NCI-H1417 (cell line): Measurements from ENCODE around the gene ENOX1.

ENCODE experiments used
- DNase-seq, 3 experiments: peaks; one replicate each; lab custom pipeline; 2025; lab: John Stamatoyannopoulos, UW

Gene ENOX1

GRCh38 chr13:43315522-43315921 is 471.2 kb downstream of the ENOX1 start:
- DNase-seq = no peak

GRCh38 chr13:43309311-43309710 is 477.5 kb downstream of the ENOX1 start:
- no peak for DNase-seq

GRCh38 chr13:43307921-43308433 is 478.8 kb downstream of the ENOX1 start:
- DNase-seq = peak; percentile 66 to 91 (median 84)

GRCh38 chr13:43307221-43307920 is 479.4 kb downstream of the ENOX1 start:
- no peak for DNase-seq

- no peak for DNase-seq
These were observed 480.4 kb downstream of the ENOX1 start for GRCh38 chr13:43306372-43306771.

GRCh38 chr13:43305416-43305815 is 481.4 kb downstream of the ENOX1 start:
- no peak for DNase-seq

- no peak for DNase-seq
These were observed 481.8 kb downstream of the ENOX1 start for GRCh38 chr13:43304945-43305344.

- DNase-seq = no peak
These were observed 482.3 kb downstream of the ENOX1 start for GRCh38 chr13:43304449-43304848.

GRCh38 chr13:43303033-43303729 is 483.6 kb downstream of the ENOX1 start:
- peak; percentile 33 to 74 (median 59) for DNase-seq

GRCh38 chr13:43301346-43301969 is 485.3 kb downstream of the ENOX1 start:
- peak in 1 of 3 experiments; percentile 4 for DNase-seq

GRCh38 chr13:43300865-43301264 is 485.9 kb downstream of the ENOX1 start:
- DNase-seq = no peak

- DNase-seq = no peak
These were observed 487.4 kb downstream of the ENOX1 start for GRCh38 chr13:43299374-43299773.

- peak; percentile 28 to 63 (median 59) for DNase-seq
These were observed 488.0 kb downstream of the ENOX1 start for GRCh38 chr13:43298816-43299215.

GRCh38 chr13:43297967-43298678 is 488.6 kb downstream of the ENOX1 start:
- peak in 1 of 3 experiments; percentile 46 for DNase-seq

GRCh38 chr13:43295825-43296564 is 490.8 kb downstream of the ENOX1 start:
- no peak for DNase-seq

- no peak for DNase-seq
These were observed 491.5 kb downstream of the ENOX1 start for GRCh38 chr13:43295321-43295720.

- peak in 1 of 3 experiments; percentile 40 for DNase-seq
These were observed 492.4 kb downstream of the ENOX1 start for GRCh38 chr13:43294412-43294811.

- peak in 1 of 3 experiments; percentile 40 for DNase-seq
These were observed 492.8 kb downstream of the ENOX1 start for GRCh38 chr13:43293986-43294385.

GRCh38 chr13:43293561-43293960 is 493.2 kb downstream of the ENOX1 start:
- DNase-seq = no peak

- no peak for DNase-seq
These were observed 493.8 kb downstream of the ENOX1 start for GRCh38 chr13:43293008-43293407.

- DNase-seq = no peak
These were observed 495.3 kb downstream of the ENOX1 start for GRCh38 chr13:43291287-43292060.
